Mesothelial cell of epicardium (in vitro differentiated cells): ENCODE data around the gene ATXN1. TPM values are rescaled to one million over a fixed set of nuclear protein-coding genes. Genes with fewer than 3 reads are reported as not detected.

Source experiments
- DNase-seq, 2 experiments: peaks; one replicate each; pipeline ENCODE4 v3.0.0; 2021; ENCODE audit warnings: low spot score in 2 of 2; ENCODE audit not compliant: unreplicated experiment in 2 of 2
- H3K27ac Mint-ChIP-seq: 2 replicates; pipeline ENCODE4 v1.8.0; 2021; ENCODE audit warnings: mixed read lengths
- H3K27me3 Mint-ChIP-seq: 2 replicates; pipeline ENCODE4 v1.8.0; 2021; ENCODE audit warnings: low read depth, mixed read lengths
- H3K36me3 Mint-ChIP-seq: 2 replicates; pipeline ENCODE4 v1.8.0; 2021; ENCODE audit warnings: mixed read lengths
- H3K4me1 Mint-ChIP-seq: 2 replicates; pipeline ENCODE4 v1.8.0; 2021; ENCODE audit warnings: mixed read lengths
- H3K4me3 Mint-ChIP-seq: 2 replicates; pipeline ENCODE4 v1.8.0; 2021; ENCODE audit warnings: mild to moderate bottlenecking, moderate library complexity, mixed read lengths
- H3K9me3 Mint-ChIP-seq: 2 replicates; pipeline ENCODE4 v1.8.0; 2021; ENCODE audit warnings: mixed read lengths
- total RNA-seq: library from RNA; stranded (reverse); gene quantifications from 3 replicates; pipeline ENCODE4 v1.2.1, GENCODE V29; 2021
- TF ChIP-seq, protein P1 (sequence below): fragments of 200-600 bp; sonication (generic); IDR thresholded peaks from one replicate; pipeline ENCODE4 v1.5.0; 2021; ENCODE audit warnings: antibody characterized with exemption; ENCODE audit not compliant: unreplicated experiment

Gene ATXN1
- total RNA-seq, 1 donor from 2014 or later = 59.5 TPM

DNA sequence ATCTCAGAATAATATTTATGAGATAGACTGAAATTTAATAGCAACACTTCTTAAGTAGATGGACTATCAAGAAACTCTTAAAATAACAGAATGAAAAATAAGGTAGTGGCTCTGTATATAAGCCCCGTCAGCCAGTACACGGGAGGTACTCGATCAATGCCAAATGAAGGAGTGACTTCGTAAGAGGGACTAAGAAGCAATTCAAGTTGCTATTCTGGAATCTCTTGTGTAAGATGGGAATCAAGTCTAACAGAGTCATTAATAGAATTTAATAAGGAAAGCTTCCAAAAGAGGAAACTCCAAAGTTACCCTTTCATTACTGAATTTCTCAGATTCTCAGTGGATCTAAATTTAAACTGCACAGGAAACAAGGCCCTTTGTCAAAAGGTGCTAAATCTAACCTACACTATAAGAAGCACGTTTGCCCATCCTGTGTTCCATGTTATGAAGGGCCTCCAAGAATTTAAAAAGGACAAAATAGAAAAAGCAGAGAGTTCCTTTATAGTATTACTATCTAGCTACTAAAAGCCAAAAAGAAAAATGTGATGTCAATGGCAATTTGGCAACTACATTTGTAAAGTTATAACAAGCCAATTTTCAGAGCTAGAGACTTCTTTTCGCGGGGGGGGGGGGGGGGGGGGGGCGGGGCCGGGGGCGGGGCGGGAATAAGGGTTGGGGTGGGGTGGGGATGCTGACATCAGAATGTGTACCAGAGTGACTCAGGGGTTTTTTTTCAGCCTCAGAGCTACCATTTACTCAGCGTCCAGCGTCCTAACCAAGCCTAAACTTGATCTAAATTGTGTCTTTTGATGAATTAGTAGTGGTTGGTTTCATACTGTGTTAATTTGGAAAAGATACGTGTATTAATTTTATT, 322.3 kb downstream of the ATXN1 start:
- Mint-ChIP-seq H3K27ac (peak overlapping the region; percentile 57), H3K9me3 (peaks cover 5% of the 10 kb centered on the region), H3K36me3 (peaks cover 15% of the 10 kb centered on the region), H3K4me3 (no peak overlapping the region), H3K4me1 (peaks cover 12% of the 10 kb centered on the region), H3K27me3 (no peaks in the 10 kb centered on the region)
- TF ChIP-seq, protein P1, sequence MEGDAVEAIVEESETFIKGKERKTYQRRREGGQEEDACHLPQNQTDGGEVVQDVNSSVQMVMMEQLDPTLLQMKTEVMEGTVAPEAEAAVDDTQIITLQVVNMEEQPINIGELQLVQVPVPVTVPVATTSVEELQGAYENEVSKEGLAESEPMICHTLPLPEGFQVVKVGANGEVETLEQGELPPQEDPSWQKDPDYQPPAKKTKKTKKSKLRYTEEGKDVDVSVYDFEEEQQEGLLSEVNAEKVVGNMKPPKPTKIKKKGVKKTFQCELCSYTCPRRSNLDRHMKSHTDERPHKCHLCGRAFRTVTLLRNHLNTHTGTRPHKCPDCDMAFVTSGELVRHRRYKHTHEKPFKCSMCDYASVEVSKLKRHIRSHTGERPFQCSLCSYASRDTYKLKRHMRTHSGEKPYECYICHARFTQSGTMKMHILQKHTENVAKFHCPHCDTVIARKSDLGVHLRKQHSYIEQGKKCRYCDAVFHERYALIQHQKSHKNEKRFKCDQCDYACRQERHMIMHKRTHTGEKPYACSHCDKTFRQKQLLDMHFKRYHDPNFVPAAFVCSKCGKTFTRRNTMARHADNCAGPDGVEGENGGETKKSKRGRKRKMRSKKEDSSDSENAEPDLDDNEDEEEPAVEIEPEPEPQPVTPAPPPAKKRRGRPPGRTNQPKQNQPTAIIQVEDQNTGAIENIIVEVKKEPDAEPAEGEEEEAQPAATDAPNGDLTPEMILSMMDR = no peak
- DNase-seq = no peak

DNA sequence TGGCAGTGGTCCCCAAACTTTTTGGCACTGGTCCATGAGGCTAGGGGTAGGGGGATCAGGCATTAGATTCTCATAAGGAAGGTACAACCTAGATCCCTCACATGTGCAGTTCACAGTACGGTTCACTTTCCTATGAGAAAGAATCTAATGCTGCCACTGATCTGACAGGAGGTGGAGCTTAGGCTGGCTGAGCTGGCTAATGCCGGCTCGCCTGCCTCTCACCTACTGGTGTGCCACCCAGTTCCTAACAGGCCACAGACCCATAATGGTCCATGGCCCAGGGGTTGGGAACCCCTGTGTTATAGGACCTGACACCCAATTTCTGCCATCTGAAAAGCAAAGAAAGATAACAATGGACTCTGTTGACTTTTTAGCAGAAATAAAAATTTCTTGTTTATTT, 323.3 kb downstream of the ATXN1 start:
- TF ChIP-seq, protein P1 = no peak
- DNase-seq = no peak
- Mint-ChIP-seq H3K4me3 (no peak overlapping the region), H3K27me3 (no peaks in the 10 kb centered on the region), H3K36me3 (peaks cover 15% of the 10 kb centered on the region), H3K9me3 (peaks cover 5% of the 10 kb centered on the region), H3K27ac (no peak overlapping the region), H3K4me1 (peaks cover 21% of the 10 kb centered on the region)

DNA sequence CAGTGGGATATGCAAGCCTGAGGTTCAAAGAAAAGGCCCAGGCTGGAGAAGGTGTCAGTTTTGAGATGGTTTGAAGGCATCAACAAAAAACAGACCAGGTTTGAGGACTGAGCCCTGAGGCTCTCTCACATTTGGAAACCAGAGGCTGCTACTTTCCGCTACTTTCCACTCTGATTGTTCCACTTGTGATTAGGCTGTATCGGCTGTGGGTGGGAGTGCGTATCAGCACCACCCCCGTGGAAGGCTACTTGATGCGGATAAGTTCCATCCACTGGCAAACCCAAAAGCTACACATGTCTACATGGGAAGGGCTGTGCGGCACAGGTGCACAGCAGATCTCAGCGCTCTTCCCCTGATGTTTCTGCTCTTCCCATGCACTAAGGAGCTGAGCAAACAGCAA, 324.2 kb downstream of the ATXN1 start:
- no peak overlapping the region for H3K4me3 Mint-ChIP-seq
- H3K27me3 Mint-ChIP-seq = no peaks in the 10 kb centered on the region
- H3K4me1 Mint-ChIP-seq = peaks cover 28% of the 10 kb centered on the region
- TF ChIP-seq, protein P1 = no peak
- DNase-seq = no peak
- H3K9me3 Mint-ChIP-seq = peaks cover under 1% of the 10 kb centered on the region
- no peak overlapping the region for H3K27ac Mint-ChIP-seq
- peaks cover 12% of the 10 kb centered on the region for H3K36me3 Mint-ChIP-seq

DNA sequence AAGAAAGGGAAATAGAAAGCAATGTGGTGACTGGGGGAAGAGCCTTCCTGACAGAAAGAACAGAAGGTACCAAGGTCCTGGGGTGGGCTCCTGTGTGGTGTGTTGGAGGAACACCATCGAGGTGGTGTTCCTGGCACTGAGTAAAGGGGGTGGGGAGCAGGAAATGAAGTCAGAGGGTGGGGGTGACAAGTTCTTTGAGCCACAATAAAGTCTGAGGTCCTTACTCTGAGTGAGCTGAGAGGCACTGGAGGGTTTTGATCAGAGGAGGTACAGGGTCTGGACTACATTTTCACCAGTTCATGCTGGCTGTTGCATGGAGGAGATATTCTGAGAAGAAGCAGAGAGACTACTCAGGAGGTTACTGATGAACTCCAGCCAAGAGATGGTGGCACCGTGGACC, 324.7 kb downstream of the ATXN1 start:
- Mint-ChIP-seq H3K27me3 (no peaks in the 10 kb centered on the region), H3K36me3 (peaks cover 12% of the 10 kb centered on the region), H3K27ac (no peak overlapping the region), H3K9me3 (no peaks in the 10 kb centered on the region), H3K4me1 (peaks cover 32% of the 10 kb centered on the region), H3K4me3 (no peak overlapping the region)
- DNase-seq = no peak
- TF ChIP-seq, protein P1 = no peak

DNA sequence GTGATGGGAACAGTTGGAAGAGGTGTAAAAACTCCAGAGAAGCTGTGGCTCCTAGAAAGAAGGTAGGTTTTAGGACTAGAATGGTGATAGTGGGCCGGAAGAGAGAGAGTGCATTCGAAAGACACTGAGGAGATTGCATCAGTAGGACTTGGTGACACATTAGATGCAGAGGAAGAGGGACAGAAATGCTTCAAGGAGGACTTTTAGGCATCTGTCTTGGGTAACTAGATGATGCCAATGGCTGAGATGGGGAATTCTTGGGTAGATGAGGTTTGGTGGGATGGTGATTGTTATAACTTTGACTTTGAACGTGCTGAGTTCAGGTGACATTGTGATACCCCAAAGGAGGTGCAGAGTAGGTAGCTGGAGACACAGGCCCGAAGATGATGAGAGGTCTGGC, 326.4 kb downstream of the ATXN1 start:
- Mint-ChIP-seq H3K27me3 (no peaks in the 10 kb centered on the region), H3K9me3 (no peaks in the 10 kb centered on the region), H3K27ac (no peak overlapping the region), H3K4me1 (peaks cover 46% of the 10 kb centered on the region), H3K4me3 (no peak overlapping the region), H3K36me3 (peaks cover 7% of the 10 kb centered on the region)
- no peak for DNase-seq
- TF ChIP-seq, protein P1 = no peak
